Naive B cell (primary cell): ENCODE measurements around the gene CXADR. TPM values are rescaled to one million over a fixed set of nuclear protein-coding genes. Genes with fewer than 3 reads are reported as not detected.
"Not testable (repeated sequence)": the region's sequence is repeated elsewhere in the genome, so short reads cannot be mapped to it uniquely, and the experiment has no call there.

Experiments
- ATAC-seq, 2 donors: fragments of 150-1000 bp; cut with Tn5 transposase; 2 replicates each; pipeline ENCODE4 v1.10.0; 2021; ENCODE audit warnings: low read depth in 2 of 2, mild to moderate bottlenecking in 2 of 2, moderate library complexity in 2 of 2
- DNase-seq: peaks from one replicate; pipeline ENCODE4 v3.0.0; 2022
- H3K27ac Mint-ChIP-seq, 6 donors: one replicate each; pipeline ENCODE4 v1.8.0; 2020 to 2022; ENCODE audit warnings: mild to moderate bottlenecking in 6 of 6, mixed read lengths in 6 of 6, moderate library complexity in 5 of 6, inconsistent platforms in 2 of 6
- H3K27me3 Mint-ChIP-seq, 3 donors: one replicate each; pipeline ENCODE4 v1.8.0; 2021 to 2022; ENCODE audit warnings: mixed read lengths in 3 of 3, mild to moderate bottlenecking in 1 of 3
- H3K36me3 Mint-ChIP-seq, 2 donors: one replicate each; pipeline ENCODE4 v1.8.0; 2020 to 2022; ENCODE audit warnings: mixed read lengths in 2 of 2, inconsistent platforms in 1 of 2, mild to moderate bottlenecking in 1 of 2
- H3K4me1 Mint-ChIP-seq, 3 donors: one replicate each; pipeline ENCODE4 v1.8.0; 2020 to 2022; ENCODE audit warnings: mixed read lengths in 3 of 3, inconsistent platforms in 1 of 3, mild to moderate bottlenecking in 1 of 3, moderate library complexity in 1 of 3
- H3K4me3 Mint-ChIP-seq, 8 donors: one replicate each; pipeline ENCODE4 v1.8.0; 2020 to 2022; ENCODE audit warnings: mild to moderate bottlenecking in 8 of 8, mixed read lengths in 8 of 8, moderate library complexity in 8 of 8, inconsistent platforms in 2 of 8
- H3K9me3 Mint-ChIP-seq, 7 donors: one replicate each; pipeline ENCODE4 v1.8.0; 2020 to 2022; ENCODE audit warnings: mixed read lengths in 7 of 7, mild to moderate bottlenecking in 5 of 7, inconsistent platforms in 2 of 7, moderate library complexity in 1 of 7
- polyA plus RNA-seq, 6 donors: library from polyadenylated mRNA; unstranded; fragments of 300-500 nt; fragmentation: Illumina TruSeq; gene quantifications; one replicate each; pipeline ENCODE4 v1.2.3, GENCODE V29; 2021; ENCODE audit warnings: low read depth in 6 of 6

The CXADR gene
- polyA plus RNA-seq, 6 donors from 2014 or later = not detected

DNA sequence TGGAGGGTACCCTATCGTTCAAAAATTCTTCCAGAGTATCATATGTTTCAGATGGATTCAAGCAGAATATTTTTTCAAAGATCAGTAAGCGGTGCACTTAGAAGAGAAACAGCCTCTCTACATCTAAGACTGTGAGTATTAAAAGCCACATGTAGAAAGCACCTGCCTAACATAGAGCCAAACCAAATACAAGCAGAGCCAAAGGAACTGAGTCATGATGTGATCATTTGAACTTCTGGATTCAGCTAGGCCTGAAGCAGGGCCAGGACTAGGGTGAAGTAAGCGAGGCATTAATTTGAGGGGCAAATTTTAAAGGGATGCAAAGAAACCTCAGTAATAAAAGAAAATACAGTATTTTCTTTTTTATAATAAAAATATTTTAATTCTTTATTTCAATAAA, 23.3 kb upstream of the CXADR start:
- not testable (repeated sequence) for DNase-seq, H3K4me1 Mint-ChIP-seq, H3K9me3 Mint-ChIP-seq

DNA sequence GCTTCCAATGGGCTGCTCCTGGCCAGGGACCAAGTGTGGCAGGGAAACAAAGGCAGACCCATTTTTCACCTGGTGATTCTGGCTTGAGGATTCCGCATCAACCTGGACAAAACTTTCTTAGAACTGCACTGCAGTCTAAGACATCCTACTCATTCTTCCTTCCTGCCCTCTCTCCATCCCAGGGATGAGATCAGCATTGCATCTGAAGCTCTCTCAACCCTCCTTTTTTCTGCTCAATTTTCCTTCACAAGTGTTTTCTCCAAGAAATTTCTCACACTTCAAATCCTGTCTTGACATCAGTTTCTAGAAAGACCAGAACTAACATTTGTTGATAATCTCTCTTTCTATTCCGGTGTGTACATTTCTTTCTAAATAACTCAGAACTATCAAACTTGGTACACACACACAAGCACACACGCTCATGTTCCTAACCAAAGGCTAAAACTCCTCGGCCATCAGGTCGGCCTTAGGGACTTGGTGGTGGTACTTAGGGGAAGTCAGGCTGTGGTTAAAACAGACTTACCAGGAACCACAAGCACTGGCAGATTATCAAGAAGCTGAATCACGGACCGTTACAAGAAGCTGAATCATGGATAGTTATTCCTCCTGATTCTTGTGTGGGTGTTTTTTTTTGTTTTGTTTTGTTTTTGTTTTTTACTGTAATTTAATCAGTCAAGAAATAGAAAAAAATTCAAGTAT, 21.0 kb upstream of the CXADR start:
- Mint-ChIP-seq H3K4me1 (no peaks in the 10 kb centered on the region), H3K27ac (peak overlapping the region in 1 of 6 donors; percentile 40), H3K9me3 (peaks cover 0 to 4% (median 2%) of the 10 kb centered on the region in 7 donors), H3K4me3 (no peak overlapping the region), H3K36me3 (no peaks in the 10 kb centered on the region), H3K27me3 (peaks cover 7 to 12% (median 11%) of the 10 kb centered on the region in 3 donors)
- ATAC-seq = no peak
- DNase-seq = no peak

More for the DNA sequence above, 23.3 kb upstream of the CXADR start:
- peaks cover 7 to 11% (median 9%) of the 10 kb centered on the region in 3 donors for H3K27me3 Mint-ChIP-seq
- H3K36me3 Mint-ChIP-seq, H3K27ac Mint-ChIP-seq, ATAC-seq, H3K4me3 Mint-ChIP-seq: not testable (repeated sequence)

DNA sequence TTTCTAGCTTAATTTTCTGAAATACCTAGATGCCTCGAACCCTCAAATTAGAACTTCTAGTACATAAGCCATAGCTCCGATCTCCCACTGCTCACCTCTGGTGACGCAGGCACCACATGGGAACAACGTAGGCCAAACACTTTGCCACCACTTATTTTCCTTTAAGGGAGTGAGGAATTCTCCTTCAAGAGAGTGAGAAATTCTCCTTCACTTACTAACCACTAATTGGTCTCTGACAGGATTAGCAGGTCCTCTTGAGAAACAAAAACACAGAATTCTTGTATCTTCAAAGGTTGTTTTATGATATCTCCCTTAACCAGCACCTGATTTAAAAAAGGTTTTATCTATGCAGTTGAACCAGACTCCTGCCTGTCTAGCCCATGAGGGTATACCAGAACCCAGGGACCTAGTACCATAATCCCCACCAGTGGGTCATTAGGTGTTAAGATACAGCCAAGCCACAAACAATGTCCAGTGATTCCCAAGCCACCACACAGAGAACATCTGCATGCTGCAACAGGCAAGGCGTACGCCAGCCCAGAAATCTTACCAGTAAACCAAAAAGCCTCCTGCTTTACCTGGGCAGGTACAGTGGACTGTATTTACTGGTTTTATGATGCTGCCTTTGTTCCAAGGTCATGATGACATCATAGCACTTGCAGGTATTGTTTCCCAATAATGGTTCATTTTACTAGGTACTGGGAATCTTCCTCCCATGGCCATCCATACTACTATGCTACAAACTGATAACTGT, 20.3 kb upstream of the CXADR start:
- Mint-ChIP-seq H3K9me3 (peaks cover 0 to 5% (median 2%) of the 10 kb centered on the region in 7 donors), H3K4me1 (no peaks in the 10 kb centered on the region), H3K27ac (no peak overlapping the region), H3K27me3 (peaks cover 7 to 17% (median 11%) of the 10 kb centered on the region in 3 donors), H3K4me3 (no peak overlapping the region), H3K36me3 (no peaks in the 10 kb centered on the region)
- DNase-seq (no peak), ATAC-seq (no peak)

DNA sequence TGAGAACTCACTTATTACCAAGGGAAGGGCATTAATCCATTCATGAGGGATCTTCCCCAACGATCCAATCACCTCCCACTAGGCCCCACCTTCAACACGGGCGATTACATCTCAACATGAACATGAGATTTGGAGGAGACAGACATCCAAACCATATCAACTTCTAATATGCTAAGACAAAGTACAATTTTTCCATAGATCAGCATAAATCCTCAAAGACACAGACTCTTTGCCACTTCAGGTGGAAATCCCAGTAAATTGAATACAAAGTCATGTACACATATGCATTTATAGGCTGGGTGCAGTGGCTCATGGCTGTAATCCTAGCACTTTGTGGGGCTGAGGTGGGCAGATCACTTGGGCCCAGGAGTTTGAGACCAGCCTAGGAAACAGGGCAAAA, 18.8 kb upstream of the CXADR start:
- H3K27me3 Mint-ChIP-seq = peaks cover 7 to 17% (median 11%) of the 10 kb centered on the region in 3 donors
- peaks cover 0 to 5% (median 2%) of the 10 kb centered on the region in 7 donors for H3K9me3 Mint-ChIP-seq

DNA sequence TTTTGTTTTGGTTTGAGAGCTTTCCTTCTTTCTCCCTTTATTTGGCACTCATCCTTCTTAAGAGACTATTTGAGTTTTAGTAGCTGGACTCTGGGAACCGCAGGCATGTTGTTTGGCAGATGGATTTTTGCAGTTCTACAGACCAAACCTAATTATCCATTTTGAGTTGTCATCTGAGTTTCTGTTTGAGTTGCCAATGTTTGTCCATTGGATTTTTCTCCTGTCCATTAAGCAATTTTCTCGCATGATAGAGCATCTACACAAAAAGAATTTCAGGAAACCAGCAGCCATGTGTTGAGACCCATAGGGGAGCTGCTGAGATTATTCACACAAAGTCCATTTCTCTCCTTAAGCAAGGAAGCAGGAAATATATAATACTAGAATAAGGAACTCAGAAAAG, 17.2 kb upstream of the CXADR start:
- peaks cover 7 to 16% (median 13%) of the 10 kb centered on the region in 3 donors for H3K27me3 Mint-ChIP-seq
- no peaks in the 10 kb centered on the region for H3K36me3 Mint-ChIP-seq
- no peak for DNase-seq
- H3K27ac Mint-ChIP-seq = no peak overlapping the region
- ATAC-seq = no peak
- no peaks in the 10 kb centered on the region for H3K4me1 Mint-ChIP-seq
- peaks cover 0 to 5% (median 2%) of the 10 kb centered on the region in 7 donors for H3K9me3 Mint-ChIP-seq
- H3K4me3 Mint-ChIP-seq = no peak overlapping the region

More for the DNA sequence above, 18.8 kb upstream of the CXADR start:
- no peak for DNase-seq
- H3K4me1 Mint-ChIP-seq = no peaks in the 10 kb centered on the region
- no peak overlapping the region for H3K27ac Mint-ChIP-seq
- no peak overlapping the region for H3K4me3 Mint-ChIP-seq
- H3K36me3 Mint-ChIP-seq = no peaks in the 10 kb centered on the region
- ATAC-seq = no peak

DNA sequence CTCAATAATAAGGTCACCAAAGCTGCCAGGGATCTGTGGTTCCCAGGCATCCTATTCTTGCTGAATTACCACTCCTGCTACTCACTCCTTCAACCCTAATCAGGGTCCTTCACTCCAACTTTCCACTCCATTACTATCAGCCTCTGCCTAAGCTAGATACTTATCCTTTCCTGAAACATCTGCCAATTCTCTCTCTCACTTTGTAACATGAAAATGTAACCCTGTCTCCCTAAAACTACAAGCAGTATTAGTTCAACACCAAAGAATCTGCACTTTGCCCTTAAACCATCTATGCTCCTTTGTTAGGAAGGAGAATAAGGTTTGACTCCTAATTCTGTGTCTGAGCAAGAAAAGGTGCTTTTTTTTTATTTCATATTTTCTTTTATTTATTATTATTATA, 15.5 kb upstream of the CXADR start:
- Mint-ChIP-seq H3K9me3 (peaks cover 0 to 4% (median 0%) of the 10 kb centered on the region in 7 donors), H3K36me3 (no peaks in the 10 kb centered on the region), H3K4me3 (no peak overlapping the region), H3K27me3 (peaks cover 7 to 13% (median 10%) of the 10 kb centered on the region in 3 donors), H3K4me1 (no peaks in the 10 kb centered on the region), H3K27ac (no peak overlapping the region)
- no peak for DNase-seq
- ATAC-seq = no peak

DNA sequence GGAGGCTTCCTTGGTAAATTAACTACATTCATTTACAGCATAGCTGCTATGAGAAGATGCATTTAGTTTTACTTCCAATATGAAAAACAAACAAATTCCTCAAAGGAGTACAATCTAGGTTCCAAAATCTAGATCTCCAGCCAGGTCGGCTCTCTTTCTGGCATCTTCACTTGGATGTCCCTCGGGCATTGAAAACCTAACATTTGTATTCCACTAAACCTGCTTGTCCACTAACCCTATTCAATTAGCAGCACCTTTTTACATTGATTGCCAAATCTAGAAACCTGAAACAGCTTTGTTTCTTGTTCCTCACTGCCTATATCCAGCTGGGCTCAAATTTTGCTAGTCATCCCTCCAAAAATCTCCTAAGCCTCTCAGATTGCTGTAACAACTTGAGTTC, 14.3 kb upstream of the CXADR start:
- Mint-ChIP-seq H3K27me3 (peaks cover 3 to 10% (median 9%) of the 10 kb centered on the region in 3 donors), H3K4me1 (no peaks in the 10 kb centered on the region), H3K9me3 (peaks cover 0 to 4% (median 0%) of the 10 kb centered on the region in 7 donors), H3K4me3 (no peak overlapping the region), H3K27ac (no peak overlapping the region), H3K36me3 (no peaks in the 10 kb centered on the region)
- no peak for DNase-seq
- no peak for ATAC-seq

DNA sequence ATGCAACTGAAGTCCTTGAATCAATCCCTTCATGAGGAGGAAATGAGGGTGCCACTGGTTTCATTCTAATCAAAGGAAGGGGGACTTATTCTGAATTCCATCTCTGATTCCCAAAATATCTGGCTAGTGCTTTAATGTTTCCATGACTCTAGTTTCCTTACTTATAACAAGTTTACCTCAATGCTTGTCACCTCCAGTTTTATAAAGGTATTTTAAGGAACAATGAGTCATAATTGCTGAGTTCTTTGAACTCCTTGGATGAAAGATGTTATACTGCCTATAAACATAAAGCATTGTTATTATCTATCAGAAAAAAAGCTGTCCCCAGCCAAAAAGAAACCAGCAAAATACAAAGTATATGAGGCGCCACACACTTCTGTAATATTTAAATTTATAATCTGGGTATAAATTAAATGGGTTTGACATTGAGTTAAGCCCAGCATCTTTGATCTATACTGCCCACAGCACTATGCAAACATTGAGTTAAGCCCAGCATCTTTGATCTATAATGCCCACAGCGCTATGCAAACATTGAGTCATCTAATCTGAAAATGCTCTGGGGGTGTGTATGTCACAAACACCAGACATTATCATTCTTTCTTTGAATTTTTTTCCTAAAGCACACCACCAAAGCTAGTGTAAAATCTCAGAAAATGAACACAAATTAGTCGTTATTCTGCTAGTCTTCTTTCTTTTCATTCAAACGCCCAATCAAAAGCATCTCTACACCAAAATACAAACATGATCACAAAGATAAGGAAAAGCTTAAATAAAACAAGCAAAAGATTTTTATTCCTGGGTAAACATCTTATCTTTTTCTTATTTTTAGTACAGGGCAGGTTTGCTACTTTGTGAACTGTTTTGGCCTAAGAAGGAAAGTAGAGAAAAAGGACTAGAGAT, 11.5 kb upstream of the CXADR start:
- ATAC-seq (no peak), DNase-seq (no peak)
- H3K9me3 Mint-ChIP-seq = peaks cover 0 to 14% (median 7%) of the 10 kb centered on the region in 7 donors
- H3K4me3 Mint-ChIP-seq = no peak overlapping the region
- no peaks in the 10 kb centered on the region for H3K36me3 Mint-ChIP-seq
- no peaks in the 10 kb centered on the region for H3K4me1 Mint-ChIP-seq
- H3K27me3 Mint-ChIP-seq = peaks cover 0 to 5% (median 5%) of the 10 kb centered on the region in 3 donors
- no peak overlapping the region for H3K27ac Mint-ChIP-seq

DNA sequence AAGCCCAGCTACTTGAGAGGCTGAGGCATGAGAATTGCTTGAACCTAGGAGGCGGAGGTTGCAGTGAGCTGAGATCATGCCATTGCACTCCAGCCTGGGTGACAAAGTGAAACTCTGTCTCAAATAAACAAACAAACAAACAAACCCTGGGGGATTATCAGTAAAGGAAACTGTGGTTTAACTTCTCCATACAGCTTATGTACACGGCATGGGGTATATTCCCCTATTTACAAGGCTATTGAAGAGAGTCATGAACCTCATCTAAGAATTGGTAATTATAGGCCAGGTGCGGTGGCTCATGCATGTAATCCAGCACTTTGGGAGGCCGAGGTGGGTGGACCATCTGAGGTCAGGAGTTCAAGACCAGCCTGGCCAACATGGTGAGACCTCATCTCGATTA, 9.9 kb upstream of the CXADR start:
- DNase-seq = not testable (repeated sequence)

DNA sequence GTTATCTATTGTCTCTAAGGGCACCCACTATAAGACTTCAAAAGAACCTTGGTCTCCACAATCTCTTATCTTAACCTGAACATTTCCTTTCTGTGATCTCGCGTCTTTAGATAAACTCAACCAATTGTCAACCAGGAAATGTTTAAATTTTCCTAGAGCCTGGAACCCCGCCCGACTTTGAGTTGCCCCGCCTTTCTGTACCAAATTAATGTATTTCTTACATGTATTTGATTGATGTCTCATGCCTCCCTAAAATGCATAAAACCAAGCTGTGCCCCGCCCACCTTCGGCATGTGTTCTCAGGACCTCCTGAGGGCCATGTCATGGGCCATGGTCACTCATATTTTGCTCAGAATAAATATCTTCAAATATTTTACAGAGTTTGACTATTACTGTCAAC, 5.9 kb upstream of the CXADR start:
- no peak for DNase-seq
- Mint-ChIP-seq H3K27me3 (peaks cover 4 to 21% (median 4%) of the 10 kb centered on the region in 3 donors), H3K9me3 (peaks cover 0 to 18% (median 14%) of the 10 kb centered on the region in 7 donors), H3K4me1 (peaks cover under 1 to 2% (median 1%) of the 10 kb centered on the region in 3 donors), H3K27ac (no peak overlapping the region), H3K36me3 (peaks cover 0 to 4% of the 10 kb centered on the region in 2 donors), H3K4me3 (no peak overlapping the region)
- ATAC-seq = no peak

More for the DNA sequence above, 9.9 kb upstream of the CXADR start:
- H3K27me3 Mint-ChIP-seq, ATAC-seq, H3K4me3 Mint-ChIP-seq, H3K36me3 Mint-ChIP-seq, H3K27ac Mint-ChIP-seq, H3K4me1 Mint-ChIP-seq: not testable (repeated sequence)
- peaks cover 0 to 18% (median 10%) of the 10 kb centered on the region in 7 donors for H3K9me3 Mint-ChIP-seq

DNA sequence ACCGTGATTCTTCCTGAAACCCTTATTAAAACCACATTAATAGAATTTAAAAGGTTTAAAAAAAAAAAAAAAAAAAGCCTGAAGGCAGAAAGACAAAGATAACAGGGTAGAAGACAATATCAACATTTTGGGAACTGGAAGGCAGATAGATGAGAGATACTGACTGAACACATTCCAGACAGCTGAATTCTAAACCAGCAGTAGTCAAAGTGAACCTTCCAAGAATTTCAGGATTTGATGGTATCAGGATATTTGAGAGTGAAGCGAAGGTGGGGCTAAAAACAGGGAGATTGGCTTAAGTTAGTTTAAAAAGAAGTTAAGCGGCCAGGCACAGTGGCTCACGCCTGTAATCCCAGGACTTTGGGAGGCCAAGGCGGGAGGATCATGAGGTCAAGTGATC, 5.3 kb upstream of the CXADR start:
- peaks cover 0 to 10% of the 10 kb centered on the region in 2 donors for H3K36me3 Mint-ChIP-seq
- H3K27me3 Mint-ChIP-seq = peaks cover 4 to 25% (median 11%) of the 10 kb centered on the region in 3 donors
- peaks cover 6 to 8% (median 7%) of the 10 kb centered on the region in 3 donors for H3K4me1 Mint-ChIP-seq
- no peak overlapping the region for H3K4me3 Mint-ChIP-seq
- DNase-seq (no peak), ATAC-seq (no peak)
- no peak overlapping the region for H3K27ac Mint-ChIP-seq
- peaks cover 0 to 18% (median 14%) of the 10 kb centered on the region in 7 donors for H3K9me3 Mint-ChIP-seq

DNA sequence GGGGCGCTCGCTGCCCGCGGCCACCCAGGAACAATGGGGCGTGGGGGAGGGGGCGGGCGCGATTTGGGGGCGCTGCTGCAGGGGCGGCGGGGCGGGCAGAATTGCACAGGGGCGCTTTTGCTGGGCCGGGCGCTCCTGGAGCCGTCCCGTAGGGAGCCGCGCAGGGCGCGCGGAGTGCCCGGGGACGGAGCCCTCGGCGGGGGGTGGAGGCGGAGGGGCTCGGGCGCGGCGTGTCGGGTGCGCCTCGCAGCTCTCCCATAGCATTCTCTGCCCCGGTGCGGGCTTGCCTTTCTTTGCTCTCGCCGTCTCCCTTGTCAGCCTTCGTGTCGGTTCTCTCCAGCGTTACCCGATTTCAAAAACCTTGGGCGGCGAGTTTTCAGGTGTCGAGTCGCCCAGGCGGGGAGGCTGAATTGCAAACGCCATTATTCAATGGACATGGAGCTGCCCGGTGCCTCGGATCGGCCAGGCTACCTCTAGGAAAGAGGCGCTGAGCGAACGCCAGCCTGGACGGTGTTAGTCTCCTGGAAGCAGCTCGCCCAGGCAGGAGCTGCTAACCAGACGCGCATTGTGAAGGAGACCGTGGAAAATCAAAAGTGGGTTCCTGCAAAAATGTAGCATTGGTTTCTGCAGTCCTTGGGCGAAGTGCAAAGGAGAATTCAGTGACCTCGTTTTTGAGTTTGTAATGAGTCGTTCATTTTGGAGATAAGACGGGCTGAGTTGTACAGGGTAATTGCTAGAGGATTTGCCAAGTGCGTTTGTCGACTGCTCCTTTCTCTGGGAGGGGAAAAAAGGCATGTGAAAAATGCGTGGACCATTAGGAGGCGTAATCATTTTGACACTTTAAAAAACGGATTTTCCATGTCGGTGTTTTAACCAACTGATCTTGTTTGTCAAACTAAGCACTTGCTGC, 626 bp downstream of the CXADR start:
- Mint-ChIP-seq H3K27ac (peak overlapping the region in 1 of 6 donors; percentile 38), H3K4me1 (peaks cover 14 to 21% (median 18%) of the 10 kb centered on the region in 3 donors), H3K4me3 (peak overlapping the region; percentile 74 to 94 (median 84)), H3K36me3 (peaks cover 0 to 10% of the 10 kb centered on the region in 2 donors), H3K27me3 (peaks cover 36 to 73% (median 45%) of the 10 kb centered on the region in 3 donors), H3K9me3 (peaks cover 0 to 10% (median 0%) of the 10 kb centered on the region in 7 donors)
- DNase-seq (no peak), ATAC-seq (peak; percentile 13 to 20)
